RWPE2 (cell line): ENCODE measurements around the gene GLDN.

ENCODE experiments used
- ATAC-seq: fragments of 200-7000 bp; cut with Tn5 transposase; 3 replicates; pipeline ENCODE4 v1.9.1; 2021; ENCODE audit warnings: low read depth
- DNase-seq: peaks from one replicate; pipeline ENCODE4 v3.0.0-alpha.2; 2020; ENCODE audit warnings: low spot score
- H3K27ac ChIP-seq: fragments of 450-650 bp; 2 replicates; pipeline ENCODE4 v1.5.1; 2017; ENCODE audit warnings: mild to moderate bottlenecking; ENCODE audit not compliant: poor library complexity, severe bottlenecking
- H3K27me3 ChIP-seq: fragments of 250-450 bp; sonication (Bioruptor Pico); 2 replicates; pipeline ENCODE4 v1.5.1; 2021; ENCODE audit warnings: mild to moderate bottlenecking, moderate library complexity; ENCODE audit not compliant: insufficient read depth, poor library complexity, severe bottlenecking
- H3K36me3 ChIP-seq: fragments of 250-450 bp; sonication (Bioruptor Pico); 2 replicates; pipeline ENCODE4 v1.5.1; 2020; ENCODE audit warnings: low read depth, mild to moderate bottlenecking, moderate library complexity
- H3K4me1 ChIP-seq: fragments of 250-450 bp; sonication (Bioruptor Pico); 2 replicates; pipeline ENCODE4 v1.5.1; 2021; ENCODE audit warnings: mild to moderate bottlenecking, moderate library complexity; ENCODE audit not compliant: insufficient read depth, poor library complexity, severe bottlenecking
- H3K4me3 ChIP-seq: fragments of 250-450 bp; sonication (Bioruptor Pico); 2 replicates; pipeline ENCODE4 v1.5.1; 2021; ENCODE audit warnings: mild to moderate bottlenecking, moderate library complexity; ENCODE audit not compliant: severe bottlenecking
- H3K9me3 ChIP-seq: fragments of 250-450 bp; sonication (Bioruptor Pico); 2 replicates; pipeline ENCODE4 v1.5.1; 2021; ENCODE audit warnings: mild to moderate bottlenecking, moderate library complexity; ENCODE audit not compliant: severe bottlenecking
- CTCF ChIP-seq: fragments of 450-650 bp; IDR thresholded peaks from one replicate; pipeline ENCODE4 v1.5.1; 2017; ENCODE audit warnings: mild to moderate bottlenecking, moderate library complexity; ENCODE audit not compliant: poor library complexity, severe bottlenecking

The GLDN gene

DNA sequence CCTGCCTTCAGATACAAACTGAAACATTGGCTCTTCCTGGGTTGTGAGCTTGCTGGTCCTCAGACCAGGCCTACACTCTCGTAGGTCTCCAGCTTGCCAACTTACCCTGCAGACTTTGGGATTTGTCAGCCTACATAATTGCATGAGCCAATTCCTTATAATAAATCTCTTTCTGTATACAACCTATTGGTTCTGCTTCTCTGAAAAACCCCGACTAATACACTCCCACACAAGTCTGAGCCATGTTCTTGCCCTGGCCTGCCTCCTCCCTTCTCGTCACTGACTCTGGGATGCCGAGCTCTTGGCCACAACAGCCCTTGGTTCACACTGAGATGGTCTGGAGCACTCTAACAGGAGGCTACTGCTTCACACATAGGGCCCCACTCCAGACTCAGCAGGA is 12.5 kb upstream of the GLDN start:
- no peak overlapping the region for H3K4me3 ChIP-seq
- H3K27me3 ChIP-seq, result peaks cover 2% of the 10 kb centered on the region
- no peaks in the 10 kb centered on the region for H3K36me3 ChIP-seq
- DNase-seq (no peak), ATAC-seq (no peak)
- peaks cover 3% of the 10 kb centered on the region for H3K4me1 ChIP-seq
- H3K27ac ChIP-seq, result no peak overlapping the region
- no peaks in the 10 kb centered on the region for H3K9me3 ChIP-seq
- no peak for TF ChIP-seq CTCF

DNA sequence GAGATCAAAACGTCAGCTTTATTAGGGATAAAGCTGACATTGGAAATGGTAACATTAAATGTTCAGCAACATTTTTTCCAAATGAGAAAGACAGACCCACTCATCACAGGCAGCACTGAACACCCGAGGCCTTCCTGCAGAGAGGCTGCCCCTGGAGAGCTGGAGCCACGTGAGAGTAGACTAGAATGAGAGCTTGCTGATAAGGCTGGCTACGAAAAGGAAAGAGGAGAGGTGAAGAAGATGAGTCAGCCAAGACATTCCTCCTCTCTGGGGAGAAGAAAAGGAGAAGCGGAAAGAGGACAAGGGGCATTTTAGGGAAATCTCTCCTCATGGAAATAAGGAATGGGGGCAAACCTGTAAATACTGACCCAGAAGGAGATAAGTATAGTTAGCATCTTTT is 10.3 kb upstream of the GLDN start:
- Histone ChIP-seq H3K4me1 (peaks cover 3% of the 10 kb centered on the region), H3K27ac (no peak overlapping the region), H3K9me3 (no peaks in the 10 kb centered on the region), H3K36me3 (no peaks in the 10 kb centered on the region), H3K27me3 (peaks cover 2% of the 10 kb centered on the region), H3K4me3 (no peak overlapping the region)
- DNase-seq (no peak), ATAC-seq (no peak)
- no peak for TF ChIP-seq CTCF

DNA sequence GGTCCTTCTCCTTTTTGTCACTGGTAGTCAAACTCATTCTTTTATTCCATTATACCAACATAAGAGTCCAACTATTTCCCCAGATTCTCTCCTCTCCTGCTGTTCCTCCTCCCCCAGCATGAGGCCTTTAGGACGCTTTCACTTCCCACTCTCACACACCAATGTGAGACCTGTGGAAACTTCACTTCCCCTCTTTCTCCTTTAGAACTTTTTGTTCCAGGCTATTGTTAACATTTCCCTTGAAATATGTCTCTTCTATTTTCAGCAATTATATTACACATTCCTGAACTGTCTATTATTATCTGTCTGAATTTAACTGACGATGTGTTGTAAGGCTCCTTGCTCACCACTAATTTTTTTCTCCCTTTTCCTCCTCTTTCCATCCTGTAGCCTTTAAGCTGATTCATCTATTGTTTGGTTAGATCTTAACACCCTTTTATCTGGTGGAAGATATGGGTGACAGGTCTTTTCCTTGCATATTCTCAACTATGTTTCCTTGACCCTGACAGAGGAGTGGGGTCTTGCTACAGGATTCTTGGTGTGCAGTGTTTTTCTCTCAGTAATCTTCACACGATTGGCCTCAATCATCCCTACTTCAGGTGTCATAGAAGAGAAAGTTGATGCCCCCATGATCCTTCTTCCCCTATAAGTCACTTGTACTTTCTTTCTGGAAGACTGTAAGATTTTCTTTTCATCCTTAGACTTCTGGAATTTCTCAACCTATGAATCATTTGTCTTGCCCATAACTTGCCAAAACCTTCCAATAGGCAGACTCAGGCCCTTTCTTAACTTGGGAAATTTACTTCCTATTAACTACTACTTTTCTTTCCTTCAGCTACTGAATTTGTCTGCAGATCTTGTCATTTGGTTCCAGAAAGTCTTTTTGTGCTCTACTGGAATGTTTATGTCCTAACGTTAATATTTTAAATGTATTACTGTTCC is 9.0 kb upstream of the GLDN start:
- peak; percentile 48; the same call in 1 of the 3 replicates for ATAC-seq
- peaks cover 2% of the 10 kb centered on the region for H3K27me3 ChIP-seq
- peaks cover 3% of the 10 kb centered on the region for H3K4me1 ChIP-seq

DNA sequence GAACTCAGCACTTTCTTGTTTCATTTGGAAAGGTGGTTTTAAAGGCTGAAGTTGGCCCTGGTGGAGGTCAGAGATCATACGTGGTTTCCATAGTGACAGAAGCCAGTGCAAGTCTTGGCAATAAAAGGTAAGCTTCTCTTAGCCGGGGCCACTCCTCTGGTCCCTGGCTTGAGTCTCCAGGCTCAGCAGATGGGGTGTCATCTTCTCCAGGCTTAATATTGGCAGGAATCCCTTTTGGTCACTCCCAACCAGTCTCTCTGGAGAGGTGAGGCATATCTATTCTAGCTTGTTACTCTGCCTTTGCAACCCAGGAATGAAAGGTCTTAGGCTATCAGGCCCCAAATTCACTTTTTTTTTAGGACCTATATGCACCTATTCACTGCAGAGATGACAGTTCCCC is 7.9 kb upstream of the GLDN start:
- no peak for DNase-seq
- no peak overlapping the region for H3K27ac ChIP-seq
- no peak overlapping the region for H3K4me3 ChIP-seq
- no peaks in the 10 kb centered on the region for H3K27me3 ChIP-seq
- TF ChIP-seq CTCF, result no peak
- no peak for ATAC-seq
- peaks cover 3% of the 10 kb centered on the region for H3K4me1 ChIP-seq
- H3K36me3 ChIP-seq, result no peaks in the 10 kb centered on the region
- H3K9me3 ChIP-seq, result no peaks in the 10 kb centered on the region

More for the DNA sequence above, 9.0 kb upstream of the GLDN start:
- no peak overlapping the region for H3K27ac ChIP-seq
- no peaks in the 10 kb centered on the region for H3K9me3 ChIP-seq
- no peaks in the 10 kb centered on the region for H3K36me3 ChIP-seq
- DNase-seq, result no peak
- H3K4me3 ChIP-seq, result no peak overlapping the region
- TF ChIP-seq CTCF, result no peak

DNA sequence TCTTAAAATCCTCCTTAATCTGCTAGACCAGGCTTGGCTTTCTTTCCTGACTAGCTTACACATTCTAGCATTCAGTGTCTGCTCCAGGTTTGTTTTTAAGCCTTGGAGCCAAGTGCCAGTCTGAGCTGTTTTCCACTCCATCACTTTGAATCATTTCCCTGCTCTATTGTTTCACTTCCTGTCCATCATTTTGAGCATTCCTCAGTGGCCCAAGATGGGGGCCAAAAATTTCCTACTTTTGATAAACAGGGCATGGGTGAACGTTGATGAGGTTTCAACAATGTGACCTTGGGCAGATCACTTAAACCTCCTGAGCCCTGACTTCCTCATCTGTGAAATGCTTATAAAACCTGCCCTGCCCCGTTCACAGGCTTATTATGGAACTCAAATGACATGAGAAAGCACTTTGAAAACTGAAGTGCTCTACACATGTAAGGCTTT is 7.4 kb upstream of the GLDN start:
- Histone ChIP-seq H3K36me3 (no peaks in the 10 kb centered on the region), H3K27ac (no peak overlapping the region), H3K9me3 (no peaks in the 10 kb centered on the region), H3K4me1 (peaks cover 3% of the 10 kb centered on the region), H3K27me3 (no peaks in the 10 kb centered on the region), H3K4me3 (no peak overlapping the region)
- DNase-seq (no peak), ATAC-seq (no peak)
- TF ChIP-seq CTCF, result no peak
